Upper lobe of left lung (tissue), 6 donors: ENCODE measurements around the gene CLIP2. TPM values are rescaled to one million over a fixed set of nuclear protein-coding genes. Genes with fewer than 3 reads are reported as not detected.
"Not testable (repeated sequence)": the region's sequence is repeated elsewhere in the genome, so short reads cannot be mapped to it uniquely, and the experiment has no call there.

ENCODE experiments used
- ATAC-seq, 2 donors: fragments of 200-7000 bp; cut with Tn5 transposase; one replicate each; pipeline ENCODE4 v1.9.1; 2022; ENCODE audit warnings: mild to moderate bottlenecking in 2 of 2, moderate library complexity in 2 of 2; ENCODE audit not compliant: low FRiP score in 2 of 2
- DNase-seq, 2 donors: peaks; one replicate each; pipeline ENCODE4 v3.0.0-alpha.2; 2019 to 2020
- H3K27ac ChIP-seq, 4 donors: fragments of 200-600 bp; sonication (generic); one replicate each; pipeline ENCODE4 v1.5.1; 2016 to 2019
- H3K27me3 ChIP-seq, 4 donors: fragments of 200-600 bp; sonication (generic); one replicate each; pipeline ENCODE4 v1.5.1; 2017 to 2019
- H3K36me3 ChIP-seq, 4 donors: fragments of 200-600 bp; sonication (generic); one replicate each; pipeline ENCODE4 v1.5.1; 2016 to 2019
- H3K4me1 ChIP-seq, 4 donors: fragments of 200-600 bp; sonication (generic); one replicate each; pipeline ENCODE4 v1.5.1; 2018 to 2019
- H3K4me3 ChIP-seq, 4 donors: fragments of 200-600 bp; sonication (generic); one replicate each; pipeline ENCODE4 v1.5.1; 2017 to 2019; ENCODE audit warnings: mild to moderate bottlenecking in 2 of 4, moderate library complexity in 1 of 4
- H3K9me3 ChIP-seq, 4 donors: fragments of 200-600 bp; sonication (generic); one replicate each; pipeline ENCODE4 v1.5.1; 2018 to 2019
- CTCF ChIP-seq, 6 experiments: fragments of 450-650 bp in 4 of 6; fragments of 200-600 bp in 2 of 6; sonication (generic) in 2 of 6; IDR thresholded peaks; one replicate each; pipeline ENCODE4 v1.5.1; 2016 to 2019; ENCODE audit warnings: antibody characterized with exemption in 6 of 6
- EP300 ChIP-seq, 4 donors: sonication (generic); formaldehyde crosslinking; IDR thresholded peaks; one replicate each; pipeline ENCODE4 v1.5.1; 2017; ENCODE audit warnings: antibody characterized with exemption in 4 of 4, control low read depth in 2 of 4
- POLR2A ChIP-seq, 4 donors: fragments of 450-650 bp; IDR thresholded peaks; one replicate each; pipeline ENCODE4 v1.5.1; 2016 to 2017; ENCODE audit warnings: antibody characterized with exemption in 4 of 4, mild to moderate bottlenecking in 2 of 4
- POLR2AphosphoS5 ChIP-seq, 2 donors: sonication (generic); formaldehyde crosslinking; IDR thresholded peaks; one replicate each; pipeline ENCODE4 v1.5.1; 2017; ENCODE audit warnings: antibody characterized with exemption in 2 of 2
- WGBS, 2 donors: methylation state at CpG; one replicate each; pipeline ENCODE4 v1.1.5; 2017 to 2018; 5-methylcytosine and 5-hydroxymethylcytosine counted together
- total RNA-seq, 6 donors: library from RNA; depleted of rRNA in 4 of 6; stranded (reverse); fragments of >200 nt in 4 of 6; gene quantifications; one replicate each; pipeline versions ENCODE4 v1.1.0 to v1.2.1, GENCODE V29; 2016 to 2021
- donor health status: DM: no; HTN: no; CAD: no; lungs with moderate emphysema.
- donor health status: DM: no; HTN: yes; CAD: no; lungs with severe emphysema.

Gene CLIP2
- total RNA-seq, 6 donors from 2014 or later = 12.1 to 55.5 (median 24.8) TPM

GRCh38 chr7:74405899-74406512, 116.8 kb downstream of the CLIP2 start:
- DNase-seq = no peak
- H3K27me3 ChIP-seq = no peaks in the 10 kb centered on the region
- TF ChIP-seq EP300 (IDR thresholded peaks at IDR 0.05) = no peak
- no peak for TF ChIP-seq CTCF (IDR thresholded peaks at IDR 0.05)
- TF ChIP-seq POLR2A (IDR thresholded peaks at IDR 0.05) = no peak
- TF ChIP-seq POLR2AphosphoS5 (IDR thresholded peaks at IDR 0.05) = no peak
- H3K4me1 ChIP-seq = no peaks in the 10 kb centered on the region
- ATAC-seq = no peak
- H3K4me3 ChIP-seq = no peak overlapping the region
- no peak overlapping the region for H3K27ac ChIP-seq
- no peaks in the 10 kb centered on the region for H3K9me3 ChIP-seq
- H3K36me3 ChIP-seq = peaks cover 0 to 31% (median 15%) of the 10 kb centered on the region in 4 donors
- WGBS, 2 donors = 82 to 86% methylated on average over 20 of the region's 20 CpGs

GRCh38 chr7:74407958-74408357, 118.8 kb downstream of the CLIP2 start:
- WGBS, 2 donors = 70% methylated on average over 4 of the region's 4 CpGs
- no peaks in the 10 kb centered on the region for H3K9me3 ChIP-seq
- H3K27me3 ChIP-seq = no peaks in the 10 kb centered on the region
- ATAC-seq (no peak), DNase-seq (no peak)
- peaks cover 0 to 20% (median 12%) of the 10 kb centered on the region in 4 donors for H3K36me3 ChIP-seq
- TF ChIP-seq POLR2AphosphoS5 (IDR thresholded peaks at IDR 0.05) (no peak), EP300 (IDR thresholded peaks at IDR 0.05) (no peak), POLR2A (IDR thresholded peaks at IDR 0.05) (no peak), CTCF (IDR thresholded peaks at IDR 0.05) (no peak)
- no peak overlapping the region for H3K27ac ChIP-seq
- H3K4me3 ChIP-seq = no peak overlapping the region
- no peaks in the 10 kb centered on the region for H3K4me1 ChIP-seq

GRCh38 chr7:74409571-74409970, 120.4 kb downstream of the CLIP2 start:
- peaks cover 0 to 6% (median 5%) of the 10 kb centered on the region in 4 donors for H3K36me3 ChIP-seq
- WGBS, 2 donors = 72 to 78% methylated on average over 7 of the region's 7 CpGs
- TF ChIP-seq EP300 (IDR thresholded peaks at IDR 0.05) (no peak), POLR2AphosphoS5 (IDR thresholded peaks at IDR 0.05) (no peak), POLR2A (IDR thresholded peaks at IDR 0.05) (no peak), CTCF (IDR thresholded peaks at IDR 0.05) (no peak)
- DNase-seq (no peak), ATAC-seq (no peak)
- no peaks in the 10 kb centered on the region for H3K4me1 ChIP-seq
- H3K27ac ChIP-seq = no peak overlapping the region
- no peaks in the 10 kb centered on the region for H3K9me3 ChIP-seq
- H3K4me3 ChIP-seq = no peak overlapping the region
- H3K27me3 ChIP-seq = no peaks in the 10 kb centered on the region

- DNase-seq (no peak), ATAC-seq (no peak)
- Histone ChIP-seq H3K4me3 (no peak overlapping the region), H3K4me1 (no peaks in the 10 kb centered on the region), H3K27me3 (no peaks in the 10 kb centered on the region), H3K9me3 (no peaks in the 10 kb centered on the region), H3K27ac (no peak overlapping the region), H3K36me3 (no peaks in the 10 kb centered on the region)
- TF ChIP-seq EP300 (IDR thresholded peaks at IDR 0.05) (no peak), CTCF (IDR thresholded peaks at IDR 0.05) (no peak), POLR2A (IDR thresholded peaks at IDR 0.05) (no peak), POLR2AphosphoS5 (IDR thresholded peaks at IDR 0.05) (no peak)
- WGBS, 2 donors = 68 to 73% methylated on average over 2 of the region's 2 CpGs
These were observed 121.6 kb downstream of the CLIP2 start for GRCh38 chr7:74410772-74411171.

GRCh38 chr7:74411571-74411970, 122.4 kb downstream of the CLIP2 start:
- not testable (repeated sequence) for DNase-seq, H3K4me1 ChIP-seq, H3K27me3 ChIP-seq, H3K27ac ChIP-seq, H3K9me3 ChIP-seq, H3K36me3 ChIP-seq, ATAC-seq, H3K4me3 ChIP-seq
- WGBS, 2 donors = 78 to 85% methylated on average over 5 of the region's 5 CpGs
